Measurements from ENCODE around the gene SYNJ2.
"Not testable (repeated sequence)": the region's sequence is repeated elsewhere in the genome, so short reads cannot be mapped to it uniquely, and the experiment has no call there.

The SYNJ2 gene

GRCh38 chr6:157956171-157956730 is 25.4 kb upstream of the SYNJ2 start:
- DNase-seq (ENCODE audit: extremely low read depth in 1 of 2, low read depth in 1 of 2): no peak

DNA sequence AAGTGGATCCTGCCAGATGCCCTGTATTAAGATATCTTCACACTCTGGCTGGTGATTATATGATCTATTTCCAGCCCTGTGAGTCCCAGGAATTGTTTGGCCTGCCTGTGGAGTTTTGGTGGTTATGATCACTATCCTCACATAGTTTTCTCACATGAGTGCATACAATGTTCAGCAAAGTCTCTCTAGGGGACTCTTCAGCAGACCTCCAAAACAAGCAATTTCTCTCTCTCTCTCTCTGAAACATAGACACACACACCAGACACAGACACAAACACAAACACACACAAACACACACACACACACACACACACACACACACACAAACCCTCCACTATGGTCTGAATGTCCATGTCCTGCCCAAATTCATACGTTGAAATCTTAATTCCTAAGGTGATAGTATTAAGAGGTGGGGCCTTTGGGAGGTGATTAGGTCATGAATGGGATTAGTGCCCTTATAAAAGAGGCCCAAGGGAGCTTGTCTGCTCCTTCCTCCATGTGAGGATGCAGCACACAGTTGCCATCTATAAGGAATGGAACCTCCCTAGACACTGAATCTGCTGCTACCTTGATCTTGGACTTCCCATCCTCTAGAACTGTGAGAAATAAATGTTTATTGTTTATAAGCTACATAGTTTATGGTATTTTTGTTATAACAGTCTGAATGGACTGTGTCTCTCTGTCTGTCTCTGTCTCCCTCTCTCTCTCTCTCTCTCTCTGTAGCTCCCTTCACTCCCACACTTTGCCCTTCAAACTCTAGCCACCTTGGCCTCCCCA is 22.0 kb upstream of the SYNJ2 start:
- no peak for DNase-seq (ENCODE audit: extremely low read depth in 1 of 2, low read depth in 1 of 2)

DNA sequence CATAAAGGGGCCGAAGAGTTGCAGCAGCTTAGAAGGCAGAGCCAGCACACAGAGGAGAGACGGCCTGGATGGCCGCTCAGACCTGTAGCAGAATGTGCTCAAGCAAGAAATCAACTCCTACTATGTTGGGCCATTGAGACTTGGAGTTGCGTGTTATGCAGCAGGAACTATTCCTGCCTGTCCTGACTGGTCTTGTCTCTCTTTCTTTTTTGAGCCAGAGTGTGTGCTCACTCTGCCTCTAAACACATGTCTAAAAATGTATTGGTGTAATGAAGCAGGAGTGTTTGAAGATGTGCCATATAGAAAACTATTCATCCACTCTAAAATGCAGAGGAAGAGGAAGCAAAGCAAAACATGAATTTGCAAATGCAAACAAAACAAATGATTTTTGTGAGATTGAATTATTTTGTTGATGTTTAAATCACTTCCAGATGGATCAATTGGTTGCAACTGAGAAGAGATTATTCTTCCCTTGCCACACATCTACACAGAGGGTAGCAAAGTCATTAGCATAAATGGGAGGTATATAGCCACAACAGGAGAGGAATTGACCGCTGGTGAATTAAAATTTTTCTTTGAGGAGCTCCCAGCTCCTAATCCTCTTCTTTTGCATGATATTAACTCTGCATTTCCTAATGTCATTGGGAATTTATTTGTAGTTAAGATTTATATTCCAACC is 20.4 kb upstream of the SYNJ2 start:
- no peak for DNase-seq (ENCODE audit: extremely low read depth in 1 of 2, low read depth in 1 of 2)

- DNase-seq (ENCODE audit: extremely low read depth in 1 of 2, low read depth in 1 of 2): no peak
These were observed 19.7 kb upstream of the SYNJ2 start for GRCh38 chr6:157961832-157962575.

DNA sequence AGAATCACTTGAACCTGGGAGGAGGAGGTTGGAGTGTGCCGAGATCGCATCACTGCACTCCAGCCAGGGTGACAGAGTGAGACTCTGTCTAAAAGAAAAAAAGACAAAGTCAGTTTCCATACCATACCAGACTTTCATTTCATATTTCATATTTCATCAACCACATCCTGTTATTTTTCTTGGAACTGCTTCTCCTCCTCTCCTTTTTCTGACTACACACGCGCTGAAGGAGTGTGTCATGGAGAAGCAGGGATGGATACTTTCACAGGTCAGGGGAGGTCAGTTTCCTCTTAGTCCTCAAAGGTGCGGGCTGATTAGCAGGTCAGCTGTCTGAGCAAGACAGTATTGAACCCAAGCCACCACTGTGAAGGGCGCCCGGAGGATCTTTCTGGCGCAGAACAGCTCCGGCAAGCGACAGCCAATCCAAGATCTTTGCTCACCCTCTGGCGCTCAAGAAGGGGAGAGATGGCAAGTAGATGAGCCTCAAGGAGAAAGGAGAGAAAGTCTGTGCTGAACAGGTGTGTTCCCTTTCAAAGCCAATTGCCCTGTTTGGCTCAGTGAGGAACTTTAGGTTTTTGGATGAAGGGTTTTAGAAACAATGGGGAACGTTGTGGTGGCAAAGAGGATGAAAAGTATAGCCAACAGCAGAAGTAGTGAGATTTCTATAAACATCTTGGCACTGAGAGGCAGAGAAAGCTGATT is 18.9 kb upstream of the SYNJ2 start:
- DNase-seq (ENCODE audit: extremely low read depth in 1 of 2, low read depth in 1 of 2): no peak

DNA sequence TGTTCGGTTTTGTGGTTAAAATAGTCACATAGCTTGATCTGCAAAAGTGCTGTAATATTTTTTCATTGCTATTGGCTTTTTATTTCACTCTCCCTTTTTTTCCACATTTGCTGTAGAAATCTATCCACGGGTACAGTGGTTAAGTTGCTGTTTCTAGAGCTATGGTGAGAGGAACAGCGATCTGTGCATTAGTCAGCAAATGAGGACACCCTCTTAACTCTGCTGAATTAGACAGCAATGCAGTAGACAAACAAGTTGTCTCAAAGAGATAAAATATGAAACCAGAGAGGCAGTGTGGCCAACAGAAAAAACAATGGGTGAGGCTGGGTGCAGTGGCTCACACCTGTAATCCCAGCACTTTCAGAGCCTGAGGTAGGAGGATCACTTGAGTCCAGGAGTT is 17.6 kb upstream of the SYNJ2 start:
- DNase-seq (ENCODE audit: extremely low read depth in 1 of 2, low read depth in 1 of 2): no peak

GRCh38 chr6:157965387-157965786 is 16.3 kb upstream of the SYNJ2 start:
- DNase-seq (ENCODE audit: extremely low read depth in 1 of 2, low read depth in 1 of 2): no peak

- no peak for DNase-seq (ENCODE audit: extremely low read depth in 1 of 2, low read depth in 1 of 2)
These were observed 15.1 kb upstream of the SYNJ2 start for GRCh38 chr6:157966589-157966977.

- DNase-seq (ENCODE audit: extremely low read depth in 1 of 2, low read depth in 1 of 2): no peak
These were observed 14.6 kb upstream of the SYNJ2 start for GRCh38 chr6:157967020-157967419.

GRCh38 chr6:157967486-157967885 is 14.2 kb upstream of the SYNJ2 start:
- DNase-seq (ENCODE audit: extremely low read depth in 1 of 2, low read depth in 1 of 2): no peak

DNA sequence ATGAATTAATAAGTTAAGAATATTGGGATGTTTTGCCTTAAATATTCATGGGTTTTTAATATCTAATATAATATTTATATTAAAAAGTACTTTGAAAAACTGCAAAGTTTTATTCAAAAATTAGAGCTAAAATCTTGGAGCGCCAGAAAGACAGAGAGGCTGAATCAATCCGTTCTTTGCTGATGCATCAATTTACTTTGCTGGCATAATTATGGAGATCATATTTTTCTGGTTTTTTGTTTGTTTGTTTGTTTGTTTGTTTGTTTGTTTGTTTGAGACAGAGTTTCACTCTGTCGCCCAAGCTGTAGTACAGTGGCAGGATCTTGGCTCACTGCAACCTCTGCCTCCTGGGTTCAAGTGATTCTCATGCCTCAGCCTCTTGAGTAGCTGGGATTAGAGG is 9.5 kb upstream of the SYNJ2 start:
- not testable (repeated sequence) for DNase-seq (ENCODE audit: extremely low read depth in 1 of 2, low read depth in 1 of 2)

DNA sequence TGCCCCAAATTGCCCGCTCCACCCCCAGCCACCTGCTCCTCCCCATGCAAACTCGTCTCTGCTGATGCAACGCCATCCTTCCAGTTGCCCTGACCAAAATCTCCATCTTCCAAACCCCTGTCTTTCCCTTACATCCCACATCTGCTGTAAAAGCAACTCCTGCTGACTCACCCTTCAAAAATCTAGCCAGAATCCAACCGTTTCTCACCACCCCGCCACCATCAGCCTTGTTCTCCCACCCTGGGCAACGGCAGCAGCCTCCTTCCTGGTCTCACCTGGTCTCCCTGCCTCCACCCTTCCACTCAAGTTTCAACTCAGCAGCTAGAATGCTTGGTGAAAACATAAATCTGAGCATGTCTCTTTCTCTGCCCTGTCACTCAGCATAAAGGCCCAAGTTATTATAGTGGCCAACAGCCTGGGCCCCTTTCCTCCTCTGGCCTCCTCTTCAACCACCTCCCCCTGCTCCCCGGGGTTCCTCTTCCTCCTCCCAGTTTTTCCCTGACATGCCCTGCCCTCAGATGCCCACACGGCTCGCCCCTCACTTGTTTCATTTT is 7.2 kb upstream of the SYNJ2 start:
- no peak for DNase-seq (ENCODE audit: extremely low read depth in 1 of 2, low read depth in 1 of 2)

- DNase-seq (ENCODE audit: extremely low read depth in 1 of 2, low read depth in 1 of 2): no peak
These were observed 6.7 kb upstream of the SYNJ2 start for GRCh38 chr6:157974967-157975366.

GRCh38 chr6:157975456-157975855 is 6.2 kb upstream of the SYNJ2 start:
- no peak for DNase-seq (ENCODE audit: extremely low read depth in 1 of 2, low read depth in 1 of 2)

DNA sequence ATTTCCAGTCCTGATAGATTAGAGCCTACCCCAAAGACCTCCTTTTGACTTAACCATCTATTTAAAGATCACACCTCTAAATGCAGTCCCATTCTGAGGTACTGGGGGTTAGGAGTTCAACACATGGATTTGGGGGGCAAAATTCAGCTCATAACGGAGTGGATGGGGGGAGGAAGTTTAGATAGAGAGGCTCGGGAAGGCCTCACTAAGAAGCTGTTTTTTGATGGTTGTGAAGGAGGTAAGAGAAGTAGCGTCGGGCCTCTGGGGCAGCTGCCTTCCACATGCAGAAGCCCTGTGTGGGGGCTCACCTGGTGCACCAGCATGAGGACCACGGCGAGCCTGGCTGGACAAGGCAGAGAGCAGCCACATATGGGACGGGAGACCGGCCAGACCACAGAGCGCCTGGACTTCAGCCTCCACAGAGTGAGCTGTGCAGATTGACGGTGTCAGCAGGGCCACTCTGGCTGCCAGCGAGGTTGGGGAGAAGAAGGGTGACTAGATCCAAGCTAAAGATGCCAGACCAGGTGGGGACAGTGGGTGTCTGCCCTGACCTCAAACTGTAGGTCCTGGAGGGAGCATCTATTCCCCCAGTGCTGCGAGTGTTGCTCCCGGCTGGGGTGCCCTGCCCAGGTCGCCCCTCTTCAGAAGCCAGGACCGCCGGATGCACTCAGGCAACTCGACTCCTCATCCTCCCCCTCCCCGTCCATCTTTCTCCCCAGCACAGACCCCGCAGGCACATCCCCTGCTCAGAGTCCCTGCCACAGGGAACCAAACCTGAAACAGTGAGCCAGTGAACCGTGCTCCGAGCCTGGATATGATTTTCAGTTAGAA is 5.1 kb upstream of the SYNJ2 start:
- no peak for DNase-seq (ENCODE audit: extremely low read depth in 1 of 2, low read depth in 1 of 2)

GRCh38 chr6:157977176-157977804 is 4.4 kb upstream of the SYNJ2 start:
- no peak for DNase-seq (ENCODE audit: extremely low read depth in 1 of 2, low read depth in 1 of 2)

- DNase-seq (ENCODE audit: extremely low read depth in 1 of 2, low read depth in 1 of 2): no peak
These were observed 3.5 kb upstream of the SYNJ2 start for GRCh38 chr6:157978021-157978783.

DNA sequence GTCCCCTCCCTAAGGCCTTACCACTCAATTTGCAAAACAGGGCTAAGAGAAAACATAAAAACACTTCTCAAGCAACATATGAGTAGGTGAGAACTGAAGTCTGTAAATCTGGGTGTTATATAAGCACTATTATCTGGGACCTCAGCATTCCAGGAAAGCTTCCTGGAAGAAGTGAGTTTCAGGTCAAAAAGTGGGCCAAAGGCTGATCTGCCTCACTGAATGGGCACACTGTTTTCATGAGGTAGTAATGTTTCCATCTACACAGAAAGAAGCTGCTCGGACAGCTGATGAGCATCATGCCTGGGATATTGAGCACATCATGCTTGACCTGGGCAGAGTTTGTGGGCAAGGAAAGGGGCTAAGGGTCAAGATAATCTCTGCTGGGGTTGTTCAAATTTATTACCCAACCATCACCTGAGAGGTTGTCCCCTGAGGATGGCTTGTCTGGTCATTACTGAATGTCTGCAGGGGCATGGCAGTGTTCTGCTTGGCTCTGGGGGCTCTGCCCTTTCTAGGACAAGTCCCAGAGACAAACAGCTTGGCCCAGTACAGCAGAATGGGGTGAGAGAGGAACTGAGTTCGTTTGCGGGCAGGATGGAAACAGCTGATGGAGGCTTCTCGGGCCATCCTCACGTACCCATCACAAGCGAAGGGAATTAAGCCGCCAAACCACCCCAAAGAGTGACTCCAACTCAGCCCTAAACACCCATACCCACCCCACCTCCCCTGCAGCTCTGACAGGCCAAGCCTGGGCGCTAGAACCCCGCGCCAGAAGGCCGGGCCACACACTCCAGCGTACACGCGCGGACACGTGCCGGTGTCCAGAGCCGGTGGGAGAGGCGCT is 1.2 kb upstream of the SYNJ2 start:
- no peak for DNase-seq (ENCODE audit: extremely low read depth in 1 of 2, low read depth in 1 of 2)
